Neuron (in vitro differentiated cells): ENCODE results near the gene MCF2L.

Source experiments
- H2AFZ ChIP-seq: one replicate; pipeline ENCODE4 v1.6.1; 2013; ENCODE audit warnings: low read depth, mild to moderate bottlenecking, inconsistent platforms, low read length, moderate library complexity
- H3K27me3 ChIP-seq: one replicate; pipeline ENCODE4 v1.6.1; 2013; ENCODE audit warnings: low read length; ENCODE audit not compliant: insufficient read depth
- H3K36me3 ChIP-seq: one replicate; pipeline ENCODE4 v1.6.1; 2013; ENCODE audit warnings: low read length; ENCODE audit not compliant: insufficient read depth
- H3K4me1 ChIP-seq: one replicate; pipeline ENCODE4 v1.6.1; 2013; ENCODE audit warnings: low read length; ENCODE audit not compliant: insufficient read depth
- H3K4me3 ChIP-seq: 2 replicates; pipeline ENCODE4 v1.5.1; 2013; ENCODE audit warnings: mild to moderate bottlenecking, low read length, moderate library complexity
- H3K9me3 ChIP-seq: one replicate; pipeline ENCODE4 v1.6.1; 2013; ENCODE audit warnings: low read length

MCF2L gene

GRCh38 chr13:112968910-112969691 lies at the start of gene MCF2L:
Gene MCF2L (plus strand): TSS chr13:112969214. CDS start chr13:112969380, 166 bp downstream.
- peak within 1 kb of the TSS; percentile 51 for H3K4me3 ChIP-seq
- H3K9me3 ChIP-seq: peaks cover 2% of the 10 kb centered on the region
- no peaks in the 10 kb centered on the region for H3K36me3 ChIP-seq
- H3K4me1 ChIP-seq: peaks cover 10% of the 10 kb centered on the region
- H2AFZ ChIP-seq: peak within 1 kb of the TSS; percentile 33
- no peaks in the 10 kb centered on the region for H3K27me3 ChIP-seq

GRCh38 chr13:112923962-112924361 lies 45.1 kb upstream of the MCF2L start:
- H3K27me3 ChIP-seq: no peaks in the 10 kb centered on the region
- no peak overlapping the region for H3K4me3 ChIP-seq
- no peaks in the 10 kb centered on the region for H3K9me3 ChIP-seq
- H3K4me1 ChIP-seq: no peaks in the 10 kb centered on the region
- no peak overlapping the region for H2AFZ ChIP-seq
- H3K36me3 ChIP-seq: no peaks in the 10 kb centered on the region

GRCh38 chr13:112924365-112924764 lies 44.6 kb upstream of the MCF2L start:
- Histone ChIP-seq H3K27me3 (no peaks in the 10 kb centered on the region), H3K4me1 (no peaks in the 10 kb centered on the region), H2AFZ (no peak overlapping the region), H3K4me3 (no peak overlapping the region), H3K36me3 (no peaks in the 10 kb centered on the region), H3K9me3 (no peaks in the 10 kb centered on the region)

- H3K4me3 ChIP-seq: no peak overlapping the region
- H2AFZ ChIP-seq: no peak overlapping the region
- H3K27me3 ChIP-seq: no peaks in the 10 kb centered on the region
Observed at GRCh38 chr13:112926003-112926402, 43.0 kb upstream of the MCF2L start.

GRCh38 chr13:112926993-112927392 lies 42.0 kb upstream of the MCF2L start:
- no peak overlapping the region for H2AFZ ChIP-seq
- H3K27me3 ChIP-seq: no peaks in the 10 kb centered on the region
- H3K4me3 ChIP-seq: no peak overlapping the region
- no peaks in the 10 kb centered on the region for H3K4me1 ChIP-seq
- H3K36me3 ChIP-seq: no peaks in the 10 kb centered on the region
- H3K9me3 ChIP-seq: no peaks in the 10 kb centered on the region

More at GRCh38 chr13:112926003-112926402, 43.0 kb upstream of the MCF2L start:
- Histone ChIP-seq H3K4me1 (no peaks in the 10 kb centered on the region), H3K36me3 (no peaks in the 10 kb centered on the region), H3K9me3 (no peaks in the 10 kb centered on the region)

GRCh38 chr13:112928020-112928971 lies 40.7 kb upstream of the MCF2L start:
- Histone ChIP-seq H3K27me3 (no peaks in the 10 kb centered on the region), H2AFZ (no peak overlapping the region), H3K4me1 (no peaks in the 10 kb centered on the region), H3K36me3 (no peaks in the 10 kb centered on the region), H3K9me3 (no peaks in the 10 kb centered on the region), H3K4me3 (no peak overlapping the region)

- no peaks in the 10 kb centered on the region for H3K4me1 ChIP-seq
- H3K36me3 ChIP-seq: no peaks in the 10 kb centered on the region
- no peak overlapping the region for H3K4me3 ChIP-seq
- H3K27me3 ChIP-seq: no peaks in the 10 kb centered on the region
- no peaks in the 10 kb centered on the region for H3K9me3 ChIP-seq
- no peak overlapping the region for H2AFZ ChIP-seq
Observed at GRCh38 chr13:112928972-112929782, 39.8 kb upstream of the MCF2L start.

- no peaks in the 10 kb centered on the region for H3K9me3 ChIP-seq
- H3K27me3 ChIP-seq: no peaks in the 10 kb centered on the region
- no peaks in the 10 kb centered on the region for H3K4me1 ChIP-seq
- no peak overlapping the region for H3K4me3 ChIP-seq
- H3K36me3 ChIP-seq: no peaks in the 10 kb centered on the region
- no peak overlapping the region for H2AFZ ChIP-seq
Observed at GRCh38 chr13:112929783-112930055, 39.3 kb upstream of the MCF2L start.

- no peaks in the 10 kb centered on the region for H3K36me3 ChIP-seq
- H3K4me3 ChIP-seq: no peak overlapping the region
- H3K27me3 ChIP-seq: no peaks in the 10 kb centered on the region
- H3K9me3 ChIP-seq: no peaks in the 10 kb centered on the region
- H2AFZ ChIP-seq: no peak overlapping the region
- no peaks in the 10 kb centered on the region for H3K4me1 ChIP-seq
Observed at GRCh38 chr13:112930192-112930591, 38.8 kb upstream of the MCF2L start.

GRCh38 chr13:112931028-112931934 lies 37.7 kb upstream of the MCF2L start:
- H3K36me3 ChIP-seq: no peaks in the 10 kb centered on the region
- no peaks in the 10 kb centered on the region for H3K4me1 ChIP-seq
- no peaks in the 10 kb centered on the region for H3K9me3 ChIP-seq
- no peaks in the 10 kb centered on the region for H3K27me3 ChIP-seq
- H3K4me3 ChIP-seq: no peak overlapping the region
- no peak overlapping the region for H2AFZ ChIP-seq

- H3K4me1 ChIP-seq: no peaks in the 10 kb centered on the region
- no peak overlapping the region for H2AFZ ChIP-seq
- no peaks in the 10 kb centered on the region for H3K27me3 ChIP-seq
- no peaks in the 10 kb centered on the region for H3K9me3 ChIP-seq
- H3K4me3 ChIP-seq: no peak overlapping the region
- H3K36me3 ChIP-seq: no peaks in the 10 kb centered on the region
Observed at GRCh38 chr13:112932971-112933370, 36.0 kb upstream of the MCF2L start.

- Histone ChIP-seq H3K36me3 (no peaks in the 10 kb centered on the region), H3K4me3 (no peak overlapping the region), H3K27me3 (no peaks in the 10 kb centered on the region), H2AFZ (no peak overlapping the region), H3K4me1 (no peaks in the 10 kb centered on the region), H3K9me3 (no peaks in the 10 kb centered on the region)
Observed at GRCh38 chr13:112933649-112934048, 35.4 kb upstream of the MCF2L start.
